ENCODE measurements around the gene KLHDC3. TPM values are rescaled to one million over a fixed set of nuclear protein-coding genes. Genes with fewer than 3 reads are reported as not detected.

The KLHDC3 gene
- total and polyA plus RNA-seq, 9 of the 15 experiments (the other 6 are each of a cell fraction or from before 2014, with no cell fraction given): 4.5 to 171 (median 107) TPM

DNA sequence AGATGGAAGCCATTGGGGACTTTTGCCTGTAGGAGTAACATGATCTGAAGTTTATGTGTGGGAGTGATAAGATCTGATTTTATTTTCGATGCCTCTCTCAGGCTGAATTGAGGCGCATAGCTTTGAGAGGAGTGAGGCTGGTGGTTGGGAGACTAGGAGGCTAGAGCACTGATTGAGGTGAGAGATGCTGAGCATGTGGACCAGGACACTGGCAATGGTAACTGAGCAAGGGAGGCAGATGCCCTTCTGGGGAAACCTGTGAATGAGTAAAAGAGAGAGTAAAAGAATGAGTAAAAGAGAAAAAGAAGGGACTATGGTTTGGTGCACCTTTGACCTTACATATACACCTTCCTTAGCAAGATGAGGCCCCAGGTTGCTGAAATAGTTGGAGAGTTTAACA lies 10.4 kb downstream of the KLHDC3 start:
- ATAC-seq (no peak), DNase-seq (ENCODE audit: extremely low read depth in 1 of 4, low spot score in 3 of 4) (no peak), FAIRE-seq (no peak)
- WGBS (ENCODE audit: insufficient coverage, low coverage, missing lambda C conversion rate): 92% methylated on average over 2 of the region's 2 CpGs
- intact Hi-C loops (cut with micrococcal nuclease) (no loop called here), in situ Hi-C loops (cut with MboI) (no loop called here)
- H3K9me3 ChIP-seq (replicated peaks; ENCODE audit: control insufficient read depth, insufficient read depth, low read depth, low read length): no peaks in the 10 kb centered on the region
- no peak overlapping the region for H3K4me2 ChIP-seq (ENCODE audit: insufficient read depth, low read length)
- H3K9ac ChIP-seq (ENCODE audit: insufficient read depth in 1 of 2, low read depth in 2 of 2, low read length in 2 of 2): no peak overlapping the region
- H3K27me3 ChIP-seq (ENCODE audit: control insufficient read depth in 2 of 2, insufficient read depth in 2 of 2, low read length in 2 of 2): no peaks in the 10 kb centered on the region
- no peak overlapping the region for H2AFZ ChIP-seq (ENCODE audit: low read depth, low read length)
- no peak overlapping the region for H3K4me3 ChIP-seq
- H3K79me2 ChIP-seq (ENCODE audit: control insufficient read depth, insufficient read depth, low read length): peaks cover 44% of the 10 kb centered on the region
- TSS peak; percentile 14 for BruUV-seq (replicated peaks)
- CTCF ChIA-PET (ENCODE audit: low intra/inter-chr PET ratio): interaction anchor here (0.7 kb wide), 1 partner anchor 13 kb away, joined by 4 read pairs; no protein-coding TSS in a partner anchor
- H3K36me3 ChIP-seq (ENCODE audit: control insufficient read depth, insufficient read depth, low read length): peaks cover 79% of the 10 kb centered on the region
- POLR2A ChIA-PET: interaction anchor here (0.9 to 1.8 kb wide), 4 partner anchors 10 to 95 kb away, joined by 3 to 6 read pairs (median 5); partner anchors contain the start of genes KLHDC3 and MEA1
- no peaks in the 10 kb centered on the region for H4K20me1 ChIP-seq (replicated peaks; ENCODE audit: control insufficient read depth, insufficient read depth, low read length)
- H3K4me1 ChIP-seq (replicated peaks in 1 of 2; ENCODE audit: control insufficient read depth in 2 of 2, insufficient read depth in 2 of 2, low read length in 2 of 2): peaks cover 11 to 24% of the 10 kb centered on the region in 2 experiments
- H3K27ac ChIP-seq (ENCODE audit: extremely low read depth, low read depth, low read length): no peak overlapping the region
- no peaks in the 10 kb centered on the region for H3K9me1 ChIP-seq (ENCODE audit: control insufficient read depth, insufficient read depth, low read length)
- TF ChIP-seq MEIS2 (IDR thresholded peaks at IDR 0.05; ENCODE audit: partially characterized antibody) (no peak), GATA2 (CRISPR knock-in tag; IDR thresholded peaks at IDR 0.05) (no peak), HCFC1 (IDR thresholded peaks at IDR 0.05; ENCODE audit: low read depth, low read length) (no peak), ZBTB7A (IDR thresholded peaks at IDR 0.05; ENCODE audit: borderline replicate concordance, control insufficient read depth, low read depth, low read length) (no peak), DMBX1 (CRISPR knock-in tag; IDR thresholded peaks at IDR 0.05; ENCODE audit: borderline replicate concordance) (no peak), FOXP1 (CRISPR knock-in tag; IDR thresholded peaks at IDR 0.05) (no peak), E2F3 (CRISPR knock-in tag; IDR thresholded peaks at IDR 0.05) (no peak), NFYB (IDR thresholded peaks at IDR 0.05; ENCODE audit: extremely low read depth, insufficient read length) (no peak), ARID2 (IDR thresholded peaks at IDR 0.05) (no peak), ZNF830 (CRISPR knock-in tag; IDR thresholded peaks at IDR 0.05) (no peak), ZNF584 (CRISPR knock-in tag; IDR thresholded peaks at IDR 0.05; ENCODE audit: low read depth) (no peak), CBFB (CRISPR knock-in tag; IDR thresholded peaks at IDR 0.05) (no peak)
- TF ChIP-seq, protein P1, sequence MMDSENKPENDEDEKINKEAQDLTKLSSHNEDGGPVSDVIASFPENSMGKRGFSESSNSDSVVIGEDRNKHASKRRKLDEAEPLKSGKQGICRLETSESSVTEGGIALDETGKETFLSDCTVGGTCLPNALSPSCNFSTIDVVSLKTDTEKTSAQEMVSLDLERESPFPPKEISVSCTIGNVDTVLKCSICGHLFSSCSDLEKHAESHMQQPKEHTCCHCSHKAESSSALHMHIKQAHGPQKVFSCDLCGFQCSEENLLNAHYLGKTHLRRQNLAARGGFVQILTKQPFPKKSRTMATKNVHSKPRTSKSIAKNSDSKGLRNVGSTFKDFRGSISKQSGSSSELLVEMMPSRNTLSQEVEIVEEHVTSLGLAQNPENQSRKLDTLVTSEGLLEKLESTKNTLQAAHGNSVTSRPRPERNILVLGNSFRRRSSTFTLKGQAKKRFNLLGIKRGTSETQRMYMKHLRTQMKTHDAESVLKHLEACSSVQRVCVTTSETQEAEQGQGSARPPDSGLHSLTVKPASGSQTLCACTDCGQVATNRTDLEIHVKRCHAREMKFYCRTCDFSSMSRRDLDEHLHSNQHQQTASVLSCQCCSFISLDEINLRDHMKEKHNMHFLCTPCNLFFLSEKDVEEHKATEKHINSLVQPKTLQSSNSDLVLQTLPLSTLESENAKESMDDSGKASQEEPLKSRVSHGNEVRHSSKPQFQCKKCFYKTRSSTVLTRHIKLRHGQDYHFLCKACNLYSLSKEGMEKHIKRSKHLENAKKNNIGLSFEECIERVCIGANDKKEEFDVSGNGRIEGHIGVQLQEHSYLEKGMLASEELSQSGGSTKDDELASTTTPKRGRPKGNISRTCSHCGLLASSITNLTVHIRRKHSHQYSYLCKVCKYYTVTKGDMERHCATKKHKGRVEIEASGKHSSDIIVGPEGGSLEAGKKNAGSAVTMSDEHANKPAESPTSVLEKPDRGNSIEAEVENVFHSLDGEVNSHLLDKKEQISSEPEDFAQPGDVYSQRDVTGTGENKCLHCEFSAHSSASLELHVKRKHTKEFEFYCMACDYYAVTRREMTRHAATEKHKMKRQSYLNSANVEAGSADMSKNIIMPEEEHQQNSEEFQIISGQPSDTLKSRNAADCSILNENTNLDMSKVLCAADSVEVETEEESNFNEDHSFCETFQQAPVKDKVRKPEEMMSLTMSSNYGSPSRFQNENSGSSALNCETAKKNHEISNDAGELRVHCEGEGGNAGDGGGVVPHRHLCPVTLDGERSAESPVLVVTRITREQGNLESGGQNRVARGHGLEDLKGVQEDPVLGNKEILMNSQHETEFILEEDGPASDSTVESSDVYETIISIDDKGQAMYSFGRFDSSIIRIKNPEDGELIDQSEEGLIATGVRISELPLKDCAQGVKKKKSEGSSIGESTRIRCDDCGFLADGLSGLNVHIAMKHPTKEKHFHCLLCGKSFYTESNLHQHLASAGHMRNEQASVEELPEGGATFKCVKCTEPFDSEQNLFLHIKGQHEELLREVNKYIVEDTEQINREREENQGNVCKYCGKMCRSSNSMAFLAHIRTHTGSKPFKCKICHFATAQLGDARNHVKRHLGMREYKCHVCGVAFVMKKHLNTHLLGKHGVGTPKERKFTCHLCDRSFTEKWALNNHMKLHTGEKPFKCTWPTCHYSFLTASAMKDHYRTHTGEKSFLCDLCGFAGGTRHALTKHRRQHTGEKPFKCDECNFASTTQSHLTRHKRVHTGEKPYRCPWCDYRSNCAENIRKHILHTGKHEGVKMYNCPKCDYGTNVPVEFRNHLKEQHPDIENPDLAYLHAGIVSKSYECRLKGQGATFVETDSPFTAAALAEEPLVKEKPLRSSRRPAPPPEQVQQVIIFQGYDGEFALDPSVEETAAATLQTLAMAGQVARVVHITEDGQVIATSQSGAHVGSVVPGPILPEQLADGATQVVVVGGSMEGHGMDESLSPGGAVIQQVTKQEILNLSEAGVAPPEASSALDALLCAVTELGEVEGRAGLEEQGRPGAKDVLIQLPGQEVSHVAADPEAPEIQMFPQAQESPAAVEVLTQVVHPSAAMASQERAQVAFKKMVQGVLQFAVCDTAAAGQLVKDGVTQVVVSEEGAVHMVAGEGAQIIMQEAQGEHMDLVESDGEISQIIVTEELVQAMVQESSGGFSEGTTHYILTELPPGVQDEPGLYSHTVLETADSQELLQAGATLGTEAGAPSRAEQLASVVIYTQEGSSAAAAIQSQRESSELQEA (IDR thresholded peaks at IDR 0.05; ENCODE audit: low read depth): no peak
